Endodermal cell (in vitro differentiated cells): ENCODE data around the gene SLFN12. TPM values are rescaled to one million over a fixed set of nuclear protein-coding genes. Genes with fewer than 3 reads are reported as not detected.
"Not testable (repeated sequence)": the region's sequence is repeated elsewhere in the genome, so short reads cannot be mapped to it uniquely, and the experiment has no call there.

Source experiments
- DNase-seq: peaks from one replicate; pipeline ENCODE4 v3.0.0-alpha.2; 2017
- H3K27ac ChIP-seq: 2 replicates; pipeline ENCODE4 v1.5.1; 2013; ENCODE audit warnings: mild to moderate bottlenecking, low read depth, low read length, moderate library complexity
- H3K27me3 ChIP-seq: 2 replicates; pipeline ENCODE4 v1.6.1; 2013; ENCODE audit warnings: mild to moderate bottlenecking, low read length, moderate library complexity; ENCODE audit not compliant: insufficient read depth, control insufficient read depth, poor library complexity, severe bottlenecking
- H3K36me3 ChIP-seq: 2 replicates; pipeline ENCODE4 v1.7.0; 2013; ENCODE audit warnings: mild to moderate bottlenecking, low read length, moderate library complexity; ENCODE audit not compliant: control insufficient read depth, insufficient read depth
- H3K4me1 ChIP-seq: one replicate; pipeline ENCODE4 v1.7.0; 2013; ENCODE audit warnings: low read length; ENCODE audit not compliant: control insufficient read depth, insufficient read depth
- H3K4me3 ChIP-seq: 2 replicates; pipeline ENCODE4 v1.5.1; 2013; ENCODE audit warnings: mild to moderate bottlenecking, low read length, moderate library complexity
- H3K9ac ChIP-seq: 2 replicates; pipeline ENCODE4 v1.6.1; 2013; ENCODE audit warnings: mild to moderate bottlenecking, low read length, moderate library complexity; ENCODE audit not compliant: poor library complexity, severe bottlenecking; ENCODE audit errors: extremely low read depth
- H3K9me3 ChIP-seq: 2 replicates; pipeline ENCODE4 v1.6.1; 2013; ENCODE audit warnings: mild to moderate bottlenecking, low read length, moderate library complexity; ENCODE audit not compliant: control insufficient read depth
- H3K27ac Mint-ChIP-seq: 2 replicates; pipeline ENCODE4 v1.8.0; 2020; ENCODE audit warnings: mixed read lengths
- H3K27me3 Mint-ChIP-seq: 2 replicates; pipeline ENCODE4 v1.8.0; 2021; ENCODE audit warnings: mild to moderate bottlenecking, mixed read lengths; ENCODE audit not compliant: insufficient read depth
- H3K36me3 Mint-ChIP-seq: 2 replicates; pipeline ENCODE4 v1.8.0; 2020; ENCODE audit warnings: low read depth, mixed read lengths
- H3K4me1 Mint-ChIP-seq: 2 replicates; pipeline ENCODE4 v1.8.0; 2020; ENCODE audit warnings: mixed read lengths
- H3K4me3 Mint-ChIP-seq: 2 replicates; pipeline ENCODE4 v1.8.0; 2020; ENCODE audit warnings: mild to moderate bottlenecking, moderate library complexity, mixed read lengths
- H3K9me3 Mint-ChIP-seq: 2 replicates; pipeline ENCODE4 v1.8.0; 2020; ENCODE audit warnings: mild to moderate bottlenecking, mixed read lengths
- CTCF ChIP-seq: fragments of 200-600 bp; sonication (generic); conservative IDR thresholded peaks from 2 replicates; pipeline ENCODE4 v1.5.0; 2021; ENCODE audit warnings: antibody characterized with exemption, mild to moderate bottlenecking
- WGBS, 2 experiments: methylation state at CpG; one replicate each; pipeline versions ENCODE4 v1.1.5 to v1.1.7; 2013; ENCODE audit warnings: missing lambda C conversion rate in 2 of 2, mixed read lengths in 1 of 2; ENCODE audit not compliant: insufficient coverage in 1 of 2, insufficient read length in 1 of 2; 5-methylcytosine and 5-hydroxymethylcytosine counted together
- total RNA-seq, 2 donors: library from RNA; stranded (reverse); fragmentation: NEBNext Ultra II Directional in 1 of 2; extraction: Animal tissue kit (Norgen Biotek cat#: 25700) in 1 of 2; gene quantifications; 2 replicates in 1 of 2; 3 replicates in 1 of 2; pipeline ENCODE4 v1.2.1, GENCODE V29; 2021

SLFN12 gene
- total RNA-seq, 2 donors from 2014 or later = 3.7 to 4.9 TPM

GRCh38 chr17:35416659-35417058 lies 15.6 kb downstream of the SLFN12 start:
- no peak for TF ChIP-seq CTCF
- DNase-seq = no peak
- Histone ChIP-seq H3K36me3 (no peaks in the 10 kb centered on the region), H3K9ac (no peak overlapping the region), H3K27me3 (no peaks in the 10 kb centered on the region), H3K4me1 (no peaks in the 10 kb centered on the region), H3K27ac (no peak overlapping the region), H3K9me3 (no peaks in the 10 kb centered on the region), H3K4me3 (no peak overlapping the region)
- Mint-ChIP-seq H3K9me3 (peaks cover 14% of the 10 kb centered on the region), H3K4me3 (no peak overlapping the region), H3K27me3 (no peaks in the 10 kb centered on the region), H3K36me3 (peaks cover 6% of the 10 kb centered on the region), H3K4me1 (no peaks in the 10 kb centered on the region), H3K27ac (no peak overlapping the region)
- whole genome bisulfite sequencing, 2 experiments = 97 to 100% methylated on average over 1 to 2 of the region's 2 CpGs

GRCh38 chr17:35414707-35415106 lies 17.6 kb downstream of the SLFN12 start:
- not testable (repeated sequence) for H3K27me3 ChIP-seq, H3K9me3 ChIP-seq, H3K27ac Mint-ChIP-seq, H3K9ac ChIP-seq, H3K36me3 ChIP-seq, H3K36me3 Mint-ChIP-seq, DNase-seq, H3K4me3 Mint-ChIP-seq, H3K4me3 ChIP-seq, H3K27ac ChIP-seq, H3K27me3 Mint-ChIP-seq, H3K4me1 Mint-ChIP-seq, H3K4me1 ChIP-seq
- H3K9me3 Mint-ChIP-seq = peaks cover 14% of the 10 kb centered on the region
- WGBS, 2 experiments = 67 to 87% methylated on average over 2 of the region's 2 CpGs

- H3K27me3 Mint-ChIP-seq = no peaks in the 10 kb centered on the region
- 86 to 100% methylated on average over 1 of the region's 1 CpG for WGBS, 2 experiments
Measured at GRCh38 chr17:35414247-35414646, 18.1 kb downstream of the SLFN12 start.

More at GRCh38 chr17:35414247-35414646, 18.1 kb downstream of the SLFN12 start:
- peaks cover 14% of the 10 kb centered on the region for H3K9me3 Mint-ChIP-seq
- H3K4me1 Mint-ChIP-seq = no peaks in the 10 kb centered on the region
- no peak overlapping the region for H3K9ac ChIP-seq
- H3K36me3 Mint-ChIP-seq = peaks cover 6% of the 10 kb centered on the region
- no peak for DNase-seq
- H3K27me3 ChIP-seq = no peaks in the 10 kb centered on the region
- no peaks in the 10 kb centered on the region for H3K4me1 ChIP-seq
- no peak overlapping the region for H3K27ac ChIP-seq
- H3K4me3 Mint-ChIP-seq = no peak overlapping the region
- H3K9me3 ChIP-seq = no peaks in the 10 kb centered on the region
- TF ChIP-seq CTCF = no peak
- no peak overlapping the region for H3K4me3 ChIP-seq
- no peak overlapping the region for H3K27ac Mint-ChIP-seq
- no peaks in the 10 kb centered on the region for H3K36me3 ChIP-seq
